ENCODE results near the gene NEK11.

The NEK11 gene

GRCh38 chr3:131026321-131027151 is at the start of gene NEK11, which contains the start of gene ASTE1:
TSS of gene NEK11 (plus strand) at chr3:131026877. CDS start at chr3:131029709, 2,832 bp downstream.
TSS of gene ASTE1 (minus strand) at chr3:131026825. CDS start at chr3:131025306, 1,519 bp downstream.
- peak; percentile 60 for DNase-seq (ENCODE audit: low spot score)

- DNase-seq (ENCODE audit: low spot score) = no peak
Observed at GRCh38 chr3:130979117-130979516, 47.6 kb upstream of the NEK11 start.

- DNase-seq (ENCODE audit: low spot score) = no peak
Observed at GRCh38 chr3:130981469-130981868, 45.2 kb upstream of the NEK11 start.

- no peak for DNase-seq (ENCODE audit: low spot score)
Observed at GRCh38 chr3:130990282-130990681, 36.4 kb upstream of the NEK11 start.

GRCh38 chr3:130991126-130991525 is 35.6 kb upstream of the NEK11 start:
- DNase-seq (ENCODE audit: low spot score) = no peak

GRCh38 chr3:130992344-130992743 is 34.3 kb upstream of the NEK11 start:
- DNase-seq (ENCODE audit: low spot score) = no peak

- no peak for DNase-seq (ENCODE audit: low spot score)
Observed at GRCh38 chr3:130997289-130997688, 29.4 kb upstream of the NEK11 start.

DNA sequence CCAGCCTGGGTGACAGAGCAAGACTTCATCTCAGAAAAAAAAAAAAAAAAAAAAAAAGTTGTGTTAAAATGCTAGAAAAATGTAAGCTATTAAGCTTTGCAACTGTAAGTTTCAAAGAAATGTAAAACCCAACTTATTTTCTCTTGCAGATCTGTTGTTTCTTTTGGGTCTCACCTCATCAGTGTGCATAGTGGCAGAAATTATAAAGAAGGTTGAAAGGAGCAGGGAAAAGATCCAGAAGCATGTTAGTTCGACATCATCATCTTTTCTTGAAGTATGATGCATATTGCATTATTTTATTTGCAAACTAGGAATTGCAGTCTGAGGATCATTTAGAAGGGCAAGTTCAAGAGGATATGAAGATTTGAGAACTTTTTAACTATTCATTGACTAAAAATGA is 25.6 kb upstream of the NEK11 start:
- DNase-seq (ENCODE audit: low spot score) = no peak

DNA sequence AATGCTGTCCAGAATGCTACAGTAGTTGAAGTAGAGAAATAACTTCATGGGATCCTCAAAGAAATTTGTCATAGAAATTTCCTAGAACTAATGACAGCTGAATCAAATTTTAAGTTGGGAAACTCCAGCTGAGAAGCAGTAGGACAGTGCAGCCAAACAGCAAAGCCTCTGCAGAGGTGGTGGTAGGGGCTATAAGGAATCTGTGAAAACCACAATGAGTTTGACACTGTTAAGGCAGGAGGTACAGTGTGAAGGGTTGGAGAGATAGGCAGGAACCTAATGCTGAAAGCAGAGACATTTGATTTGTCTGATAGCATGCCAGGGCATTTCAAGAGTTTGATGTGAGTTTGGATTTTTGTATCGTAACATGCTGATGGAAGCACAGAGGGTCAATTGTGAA is 22.1 kb upstream of the NEK11 start:
- no peak for DNase-seq (ENCODE audit: low spot score)

GRCh38 chr3:131007256-131007655 is 19.4 kb upstream of the NEK11 start:
- no peak for DNase-seq (ENCODE audit: low spot score)

- DNase-seq (ENCODE audit: low spot score) = no peak
Observed at GRCh38 chr3:131007782-131008181, 18.9 kb upstream of the NEK11 start.

DNA sequence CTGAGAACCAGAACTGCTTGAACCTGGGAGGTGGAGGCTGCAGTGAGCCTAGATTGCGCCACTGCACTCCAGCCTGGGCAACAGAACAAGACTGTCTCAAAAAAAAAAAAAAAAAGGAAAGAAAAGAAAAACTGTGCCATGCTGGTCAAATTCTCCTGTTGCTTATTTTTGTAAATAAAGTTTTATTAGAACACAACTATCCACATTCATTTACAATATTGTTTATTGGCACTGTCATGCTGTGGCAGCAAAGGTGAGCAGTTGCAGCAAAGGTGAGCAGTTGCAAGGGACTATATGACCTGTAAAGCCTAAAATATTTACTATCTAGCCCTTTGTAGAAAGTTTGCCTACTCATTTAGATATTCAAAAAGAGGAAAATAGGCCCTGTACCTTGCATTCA is 18.4 kb upstream of the NEK11 start:
- DNase-seq (ENCODE audit: low spot score) = no peak

- DNase-seq (ENCODE audit: low spot score) = no peak
Observed at GRCh38 chr3:131009698-131010097, 17.0 kb upstream of the NEK11 start.

- DNase-seq (ENCODE audit: low spot score) = no peak
Observed at GRCh38 chr3:131018970-131019369, 7.7 kb upstream of the NEK11 start.

DNA sequence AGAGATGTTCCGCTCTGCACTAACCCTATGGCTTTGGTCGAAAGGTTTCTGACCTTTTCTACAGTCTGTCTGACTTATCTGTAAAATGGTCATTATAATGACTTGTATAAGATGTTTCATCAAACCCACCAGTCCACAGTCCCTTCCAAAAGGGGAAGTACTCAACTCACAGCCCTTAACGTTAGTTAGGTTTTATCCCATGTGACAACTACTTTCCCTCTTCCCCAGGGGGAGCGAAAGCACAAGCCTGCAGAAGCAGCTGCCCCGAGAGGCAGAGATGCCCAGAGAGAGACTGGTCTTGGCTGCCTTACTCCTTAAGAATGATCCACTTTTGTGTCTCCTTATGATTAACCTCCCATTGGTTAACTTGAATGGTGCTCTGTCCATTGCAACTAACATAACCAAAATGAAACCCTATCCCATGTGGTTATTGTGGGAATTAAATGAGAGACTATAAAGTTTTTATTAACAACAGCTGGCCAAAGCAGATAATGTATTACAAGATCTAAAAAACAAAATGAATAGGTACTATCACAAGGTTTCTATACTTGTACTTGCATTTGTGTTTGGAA is 6.5 kb upstream of the NEK11 start:
- DNase-seq (ENCODE audit: low spot score) = no peak

GRCh38 chr3:131025539-131025938 is 1.1 kb upstream of the NEK11 start:
- no peak for DNase-seq (ENCODE audit: low spot score)

DNA sequence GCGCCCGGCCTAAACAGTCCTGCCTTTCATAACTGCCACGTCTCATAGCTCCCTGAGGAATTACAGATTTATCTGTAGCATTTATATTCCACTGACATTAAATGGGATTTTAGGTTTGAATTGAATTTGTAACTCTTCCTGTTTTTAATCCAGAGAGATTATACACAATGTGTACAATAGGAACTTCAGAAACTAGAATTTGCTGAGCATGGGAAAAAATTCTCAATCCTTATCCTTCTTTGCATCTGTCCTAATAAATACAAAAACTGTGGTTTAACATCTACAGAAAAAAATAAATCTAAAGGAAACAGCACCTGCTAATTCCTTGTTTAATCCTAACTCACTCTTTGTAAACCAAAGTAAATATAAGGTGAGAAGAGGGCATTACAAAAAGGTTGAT is 2.2 kb downstream of the NEK11 start:
- DNase-seq (ENCODE audit: low spot score) = no peak

GRCh38 chr3:131031660-131032059 is 5.0 kb downstream of the NEK11 start:
- no peak for DNase-seq (ENCODE audit: low spot score)

DNA sequence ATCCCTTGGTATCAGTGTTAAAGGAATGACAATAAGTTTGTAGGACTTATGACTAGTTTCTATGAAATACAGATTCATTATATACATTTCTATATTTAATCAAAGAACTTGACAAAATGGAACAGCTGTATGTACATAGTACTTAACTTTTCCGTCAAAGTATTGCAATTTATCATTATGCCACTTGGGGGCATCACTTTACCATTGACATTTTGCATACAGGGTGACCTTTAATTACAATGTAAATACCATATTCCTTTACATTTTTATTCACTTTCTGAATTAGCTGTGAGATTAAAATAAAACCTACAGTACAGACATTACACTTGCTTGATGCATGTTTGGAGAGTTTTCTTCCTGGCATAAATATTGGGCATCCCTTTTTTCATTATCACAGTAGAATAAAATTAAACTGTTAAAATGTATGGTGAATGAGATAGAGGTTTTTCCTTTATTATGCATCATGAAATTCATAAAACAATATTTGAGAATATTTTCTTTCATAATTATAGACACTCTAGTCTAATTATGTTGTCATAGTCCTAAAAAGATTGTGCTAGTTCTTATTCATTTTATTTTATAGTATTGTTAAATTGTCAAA is 6.9 kb downstream of the NEK11 start:
- DNase-seq (ENCODE audit: low spot score) = peak; percentile 17

GRCh38 chr3:131036200-131036816 is 9.6 kb downstream of the NEK11 start:
- no peak for DNase-seq (ENCODE audit: low spot score)

DNA sequence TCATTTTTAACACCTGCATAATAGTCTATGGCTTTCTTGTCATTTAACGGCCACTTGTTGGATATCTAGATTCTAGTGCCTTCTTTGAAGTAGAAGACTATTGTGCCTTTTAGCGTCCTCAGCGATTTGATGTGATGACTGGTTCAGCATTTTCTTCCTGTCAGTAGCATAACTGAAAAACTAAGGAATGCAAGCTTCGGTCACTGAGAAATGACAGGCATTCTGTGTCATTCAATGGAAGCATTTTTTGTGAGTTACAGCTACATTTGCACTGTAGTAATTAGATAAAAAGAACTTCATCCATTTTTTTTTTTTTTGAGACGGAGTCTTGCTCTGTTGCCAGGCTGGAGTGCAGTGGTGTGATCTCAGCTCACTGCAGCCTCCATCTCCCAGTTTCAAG is 10.3 kb downstream of the NEK11 start:
- DNase-seq (ENCODE audit: low spot score) = no peak

DNA sequence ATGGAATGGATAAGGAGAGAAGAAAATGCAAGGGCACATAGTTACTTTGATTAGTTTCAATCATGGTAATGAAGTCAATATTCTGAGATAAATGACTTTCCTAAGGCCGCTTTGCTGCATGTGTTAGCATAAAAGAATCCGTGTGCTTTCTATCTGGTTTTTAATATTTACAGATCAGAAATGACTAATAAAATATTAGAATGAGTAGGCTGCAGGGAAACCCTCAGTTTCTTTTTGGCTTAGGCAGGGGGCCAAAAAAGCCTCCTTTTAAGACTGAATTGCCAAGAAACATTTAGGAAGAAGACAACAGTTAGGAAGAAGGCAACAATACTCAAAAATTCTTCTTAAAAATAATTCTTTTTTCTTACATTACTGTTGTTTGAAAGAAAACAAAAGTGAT is 11.6 kb downstream of the NEK11 start:
- no peak for DNase-seq (ENCODE audit: low spot score)
